GM18861 (cell line): Measurements from ENCODE around the gene KRI1.
"Not testable (repeated sequence)": the region's sequence is repeated elsewhere in the genome, so short reads cannot be mapped to it uniquely, and the experiment has no call there.

ENCODE experiments used
- ATAC-seq: cut with Tn5 transposase; IDR thresholded peaks from one replicate; pipeline ENCODE4 v1.9.1; 2021; ENCODE audit not compliant: unreplicated experiment

KRI1 gene

GRCh38 chr19:10550336-10550735 lies 15.5 kb downstream of the KRI1 start:
- no peak for ATAC-seq

- no peak for ATAC-seq
These were observed 16.1 kb downstream of the KRI1 start for GRCh38 chr19:10549733-10550132.

- no peak for ATAC-seq
These were observed 17.0 kb downstream of the KRI1 start for GRCh38 chr19:10548746-10549276.

GRCh38 chr19:10546817-10547216 lies 19.0 kb downstream of the KRI1 start:
- ATAC-seq: no peak

- no peak for ATAC-seq
These were observed 21.0 kb downstream of the KRI1 start for GRCh38 chr19:10544753-10545251.

- ATAC-seq: no peak
These were observed 21.5 kb downstream of the KRI1 start for GRCh38 chr19:10544242-10544752.

- peak; percentile 50 for ATAC-seq
These were observed 22.2 kb downstream of the KRI1 start, which contains the start of gene ATG4D for GRCh38 chr19:10543420-10544241. ATG4D (plus strand) TSS chr19:10543904; CDS start chr19:10544091, 187 bp downstream.

GRCh38 chr19:10543059-10543419 lies 22.8 kb downstream of the KRI1 start:
- no peak for ATAC-seq

GRCh38 chr19:10539016-10539415 lies 26.8 kb downstream of the KRI1 start:
- ATAC-seq: not testable (repeated sequence)

GRCh38 chr19:10538204-10538983 lies 27.4 kb downstream of the KRI1 start:
- no peak for ATAC-seq

GRCh38 chr19:10537668-10538067 lies 28.1 kb downstream of the KRI1 start:
- ATAC-seq: no peak

GRCh38 chr19:10535613-10536012 lies 30.2 kb downstream of the KRI1 start:
- no peak for ATAC-seq

GRCh38 chr19:10533646-10534386 lies 32.0 kb downstream of the KRI1 start:
- ATAC-seq: no peak

- ATAC-seq: no peak
These were observed 33.4 kb downstream of the KRI1 start for GRCh38 chr19:10532457-10532856.

- not testable (repeated sequence) for ATAC-seq
These were observed 38.9 kb downstream of the KRI1 start for GRCh38 chr19:10526887-10527286.

GRCh38 chr19:10525636-10526035 lies 40.2 kb downstream of the KRI1 start:
- ATAC-seq: no peak

GRCh38 chr19:10523135-10523636 lies 42.6 kb downstream of the KRI1 start:
- ATAC-seq: no peak

GRCh38 chr19:10521461-10522171 lies 44.2 kb downstream of the KRI1 start:
- no peak for ATAC-seq

- no peak for ATAC-seq
These were observed 45.0 kb downstream of the KRI1 start for GRCh38 chr19:10520652-10521318.
